HPDE6-E6E7 (cell line): ENCODE results near the gene PKMYT1.
"Not testable (repeated sequence)": the region's sequence is repeated elsewhere in the genome, so short reads cannot be mapped to it uniquely, and the experiment has no call there.

Source experiments
- DNase-seq: peaks from one replicate; pipeline ENCODE4 v3.0.0; 2011; ENCODE audit warnings: missing footprints; ENCODE audit errors: extremely low spot score

Gene PKMYT1

DNA sequence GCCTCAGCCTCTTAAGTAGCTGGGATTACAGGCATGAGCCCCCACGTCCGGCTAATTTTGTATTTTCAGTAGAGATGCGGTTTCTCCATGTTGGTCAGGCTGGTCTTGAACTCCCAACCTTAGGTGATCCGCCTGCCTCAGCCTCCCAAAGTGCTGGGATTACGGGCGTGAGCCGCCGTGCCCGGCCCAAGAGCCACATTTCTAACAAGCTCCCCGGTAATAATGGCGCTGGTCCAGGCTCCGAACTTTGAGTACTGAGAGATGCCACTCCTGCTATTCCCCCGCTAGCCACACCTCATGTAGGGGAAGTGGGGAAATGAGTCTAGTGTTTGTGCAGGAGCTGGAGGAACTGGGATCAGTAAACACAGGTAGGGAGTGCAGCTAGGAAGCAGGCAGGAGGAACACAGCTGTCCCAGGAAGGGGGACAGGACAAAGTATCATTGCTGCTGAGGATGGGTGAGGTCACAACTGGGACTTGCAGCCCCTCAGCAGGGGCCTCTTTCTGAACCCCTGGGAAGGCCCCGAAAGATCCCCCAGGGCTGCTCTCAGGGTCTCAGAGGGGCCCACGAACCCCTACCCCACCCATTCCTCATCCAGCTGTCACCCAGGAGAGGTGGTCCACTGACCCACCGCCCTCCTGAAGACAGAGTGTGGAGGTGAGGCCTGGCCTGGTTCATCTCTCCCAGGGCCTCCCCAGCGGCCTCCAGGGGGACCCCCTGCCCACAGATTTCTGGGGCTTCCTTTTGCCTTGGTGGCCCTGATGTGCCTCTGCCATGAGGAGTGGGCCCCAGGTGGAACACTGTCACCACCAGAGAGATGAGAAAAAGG, 19.8 kb downstream of the PKMYT1 start:
- DNase-seq: no peak

DNA sequence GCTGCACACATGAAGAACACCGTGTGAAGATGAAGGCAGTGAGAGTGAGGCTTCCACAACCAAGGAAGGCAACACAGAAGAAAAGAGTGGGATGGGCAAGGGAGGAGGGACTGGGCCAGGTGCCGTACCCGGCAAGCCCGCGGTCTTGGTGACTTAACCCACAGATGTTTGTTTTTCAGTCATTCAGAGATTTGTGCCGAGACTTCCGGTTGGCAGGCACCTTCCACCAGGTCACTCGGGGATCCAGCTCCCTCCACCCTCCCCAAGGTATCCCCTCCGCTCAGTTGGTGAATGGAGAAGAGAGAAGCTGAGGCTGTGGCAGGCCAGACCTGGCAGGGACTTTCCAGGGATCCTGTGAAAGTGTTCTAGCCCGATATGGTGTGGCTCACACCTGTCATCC, 21.0 kb downstream of the PKMYT1 start:
- no peak for DNase-seq

DNA sequence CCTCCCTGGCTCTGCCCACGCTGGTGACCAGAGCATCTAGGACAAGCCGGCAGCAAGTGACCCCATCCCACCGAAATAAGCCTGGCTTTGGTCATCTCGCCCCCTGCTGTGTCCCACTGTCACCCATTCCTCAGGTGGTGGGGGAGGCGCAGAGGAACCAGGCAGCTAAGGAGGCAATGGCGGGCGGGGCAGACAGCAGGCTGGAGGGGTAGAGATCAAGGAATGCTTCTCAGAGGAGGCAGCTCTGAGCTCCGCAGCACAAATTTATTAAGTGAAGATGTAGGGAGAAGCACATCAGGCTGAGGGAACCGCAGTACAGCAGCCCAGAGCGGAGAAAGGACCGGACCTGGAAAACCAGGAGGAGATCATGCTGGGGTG, 23.7 kb downstream of the PKMYT1 start:
- no peak for DNase-seq

DNA sequence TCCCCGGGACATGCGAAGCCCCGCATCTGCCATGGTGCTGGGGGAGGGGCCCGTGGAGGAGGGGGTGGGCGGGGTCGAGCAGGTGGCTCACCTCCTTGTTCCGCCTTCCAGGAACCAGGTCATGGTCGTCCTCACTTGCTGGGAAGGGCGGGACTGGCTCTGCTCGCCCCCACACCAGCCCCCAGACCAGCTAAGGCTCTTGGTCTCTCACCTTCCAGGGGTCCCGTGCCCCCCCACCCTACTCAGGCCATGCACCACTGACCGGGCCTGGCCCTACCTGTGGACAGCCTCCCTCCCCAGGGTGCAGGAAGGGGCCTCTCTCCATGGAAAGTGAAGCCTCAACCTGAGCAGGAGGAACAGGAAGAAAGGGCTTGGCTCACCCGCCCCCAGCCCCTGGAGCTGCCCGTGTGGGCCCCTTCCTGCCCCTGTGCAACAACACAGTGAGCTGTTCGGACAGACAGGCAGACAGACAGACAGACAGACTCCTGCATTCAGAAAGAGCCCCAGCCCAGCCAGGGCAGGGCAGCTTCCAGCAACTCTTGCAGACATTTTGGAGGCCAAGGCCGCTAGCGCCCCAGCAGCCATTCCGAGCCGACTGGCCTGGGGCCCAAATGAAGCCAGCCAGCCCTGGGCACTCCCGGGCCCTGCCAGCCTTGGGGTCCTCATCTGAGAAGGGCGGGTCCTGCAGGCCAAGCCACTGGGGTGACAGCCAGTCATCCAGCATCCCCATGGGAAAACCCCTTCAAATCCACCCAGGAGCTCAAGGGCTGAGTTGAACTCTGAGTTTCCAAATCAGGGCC, 24.3 kb downstream of the PKMYT1 start:
- no peak for DNase-seq

DNA sequence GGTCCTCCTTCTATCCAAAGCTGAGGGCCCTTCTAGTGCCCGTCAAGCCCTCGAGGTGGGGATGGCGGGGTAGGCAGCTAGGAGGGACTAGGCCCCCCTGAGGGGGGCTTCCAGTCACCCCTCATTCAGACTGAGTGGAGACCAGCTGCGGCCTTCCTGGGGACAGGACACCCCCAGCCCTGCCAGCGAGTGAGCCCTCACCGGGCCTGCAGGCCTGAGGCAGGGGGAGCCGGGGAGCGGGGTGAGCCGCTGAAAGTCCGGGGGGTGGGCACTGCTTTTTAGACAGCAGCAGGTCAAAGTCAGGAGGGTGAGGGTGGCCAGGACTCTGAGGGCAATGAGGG, 24.8 kb downstream of the PKMYT1 start:
- no peak for DNase-seq

DNA sequence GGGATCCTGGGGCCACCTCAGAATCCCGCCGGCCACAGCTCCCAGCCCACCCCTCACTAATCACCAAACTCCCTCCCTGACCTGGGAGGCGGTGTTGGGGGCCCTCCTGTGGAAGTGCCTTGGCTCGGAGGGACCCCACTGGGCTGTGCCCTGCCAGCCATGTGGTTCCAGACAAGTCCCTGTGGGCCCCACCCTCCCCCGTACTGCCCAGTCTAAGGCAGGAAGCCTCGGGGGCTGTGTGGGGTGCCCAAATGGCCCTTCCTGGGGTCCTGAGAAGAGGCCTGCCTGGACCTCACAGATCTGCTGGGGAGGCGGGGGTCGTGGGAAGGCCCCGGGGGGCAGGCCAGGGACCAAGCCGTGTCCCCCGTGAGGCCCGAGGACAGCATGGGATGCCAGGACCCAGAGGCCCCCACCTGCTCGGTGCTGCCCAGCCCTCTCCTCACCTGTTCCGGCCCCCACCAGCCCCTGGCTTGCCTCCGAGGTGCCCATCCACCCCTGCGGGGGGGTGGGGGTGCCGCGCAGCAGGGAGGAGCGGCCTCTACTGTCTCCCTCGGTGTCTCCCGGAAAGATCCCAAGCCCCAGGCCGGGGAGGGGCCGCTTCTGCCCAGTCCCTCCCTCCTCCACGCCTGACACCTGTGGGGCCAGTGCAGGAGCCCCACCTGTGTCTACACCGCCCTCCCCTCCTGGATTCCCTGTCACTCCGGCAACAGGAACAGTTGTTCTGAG, 25.4 kb downstream of the PKMYT1 start:
- DNase-seq: no peak

DNA sequence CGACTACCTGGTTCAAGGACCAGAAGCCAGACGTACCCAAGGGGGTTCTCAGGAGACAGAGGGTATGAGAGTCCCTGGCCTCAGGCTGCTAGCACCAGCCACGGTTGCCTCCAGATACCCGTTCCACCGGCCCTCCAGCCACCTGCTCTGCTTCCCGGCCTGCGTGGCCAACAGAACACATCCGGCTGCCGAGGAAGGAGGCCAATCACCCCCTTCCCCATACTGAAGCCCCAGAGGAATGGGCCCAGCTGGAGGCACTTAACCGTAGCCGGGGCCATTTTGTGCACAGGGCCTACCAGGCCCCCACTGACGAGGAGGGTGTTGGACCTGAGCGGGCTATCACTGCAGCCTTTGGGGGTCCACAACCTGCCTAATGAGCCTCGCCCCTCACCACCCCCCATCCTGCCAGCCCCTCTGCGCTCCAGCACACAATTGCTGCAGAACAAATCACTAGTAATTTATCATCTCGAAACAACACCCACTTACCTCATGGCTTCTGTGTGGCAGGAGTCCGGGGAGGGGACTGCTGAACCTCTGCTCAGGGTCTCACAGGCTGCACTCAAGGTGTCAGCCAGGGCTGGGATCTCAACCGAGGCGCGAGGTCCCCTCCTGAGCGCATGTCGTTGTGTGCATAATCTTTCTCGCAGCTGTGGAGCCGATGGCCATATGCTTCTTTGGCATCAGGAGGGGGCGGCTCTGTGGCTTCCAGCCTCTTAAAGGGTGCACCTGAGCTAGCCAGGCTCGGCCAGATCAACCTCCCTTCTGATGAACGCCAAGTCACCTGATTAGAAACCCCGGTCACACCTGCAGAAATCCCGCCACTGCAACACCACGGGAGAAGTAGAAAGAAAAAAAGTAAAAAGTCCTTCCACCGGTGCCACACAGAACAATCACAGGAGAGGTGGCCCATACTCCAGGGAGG, 26.3 kb downstream of the PKMYT1 start:
- DNase-seq: no peak

DNA sequence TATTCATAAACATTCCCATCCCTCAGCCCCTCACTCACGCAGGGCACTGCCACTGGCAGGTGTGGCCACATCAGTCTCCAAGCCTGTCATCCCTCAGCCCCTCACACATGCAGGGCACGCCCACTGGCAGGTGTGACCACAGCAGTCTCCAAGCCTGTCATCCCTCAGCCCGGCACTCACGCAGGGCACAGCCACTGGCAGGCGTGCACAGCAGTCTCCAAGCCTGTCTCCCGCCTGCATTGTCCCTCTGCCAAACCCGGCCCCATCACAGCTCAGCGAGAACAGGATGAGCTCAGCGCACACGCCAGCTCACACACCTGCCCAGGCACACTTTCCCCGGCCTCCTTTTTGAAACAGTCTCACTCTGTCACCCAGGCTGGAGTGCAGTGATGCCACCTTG, 27.6 kb downstream of the PKMYT1 start:
- DNase-seq: no peak

DNA sequence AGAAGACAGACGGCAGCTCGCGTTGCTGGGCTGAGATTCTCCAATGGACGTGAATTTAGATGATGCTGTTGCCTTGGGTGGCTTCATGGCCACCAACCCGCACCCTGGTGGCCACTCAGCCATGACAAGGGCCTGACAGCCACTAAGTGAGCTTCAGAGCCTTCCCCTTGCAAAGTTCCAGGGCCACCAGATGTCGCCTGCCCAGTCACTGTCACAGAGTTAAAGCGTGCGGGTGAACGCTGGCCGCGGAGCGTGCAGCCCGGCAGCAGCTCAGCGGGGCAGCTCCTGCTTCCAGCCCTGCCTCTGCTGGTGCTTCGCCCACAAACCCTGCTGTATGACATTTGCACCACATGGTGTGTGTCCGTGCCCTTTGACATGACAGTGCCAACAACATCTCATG, 29.5 kb downstream of the PKMYT1 start:
- no peak for DNase-seq

DNA sequence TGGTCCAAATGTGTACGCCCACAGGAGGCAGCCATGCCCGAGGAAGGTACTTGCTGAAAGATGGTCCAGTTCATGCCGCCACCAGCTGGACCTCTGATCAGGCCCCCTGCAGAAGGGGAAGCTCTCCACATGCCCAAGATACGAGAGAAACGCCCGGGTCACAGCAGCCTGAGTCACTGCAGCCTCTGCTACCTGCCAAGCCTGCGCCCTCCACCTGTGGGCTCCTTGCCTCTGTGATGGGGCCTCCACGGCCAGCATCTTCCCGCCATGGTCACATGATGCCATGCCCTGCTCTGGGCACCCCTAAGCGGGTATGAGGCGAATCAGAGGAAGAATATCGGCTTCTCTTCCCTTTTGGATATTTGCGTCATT, 29.9 kb downstream of the PKMYT1 start:
- DNase-seq: no peak

DNA sequence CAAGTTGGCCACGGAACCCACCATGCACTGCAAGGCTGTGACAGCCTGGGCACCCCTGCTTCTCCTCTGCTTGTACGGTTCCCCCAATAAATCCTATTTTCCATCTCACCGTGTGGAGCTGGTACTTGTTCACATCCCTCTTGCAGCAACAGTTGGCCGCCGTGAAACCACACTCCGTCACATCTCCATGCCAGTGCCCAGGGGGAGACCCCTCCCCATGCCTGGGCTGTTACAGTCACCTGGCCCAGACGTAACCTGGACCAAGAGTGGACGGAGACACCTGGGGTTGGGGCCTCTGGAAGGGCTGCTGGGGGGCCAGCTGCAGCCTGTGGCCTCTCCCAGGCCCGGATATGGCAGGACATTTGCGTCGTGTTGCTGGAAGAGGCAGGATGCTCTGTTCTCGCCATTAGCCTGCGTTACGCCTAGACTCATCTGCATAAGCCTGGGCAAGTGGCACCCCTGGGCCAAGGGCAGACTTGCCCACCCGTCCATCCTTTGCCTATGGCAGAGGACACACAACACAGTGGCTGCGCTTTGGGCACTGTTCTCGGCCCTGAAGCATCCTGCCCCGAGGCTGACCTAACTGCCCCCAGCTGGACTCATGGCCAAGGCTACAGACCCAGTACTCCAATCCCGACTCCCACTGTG, 30.4 kb downstream of the PKMYT1 start:
- DNase-seq: no peak

DNA sequence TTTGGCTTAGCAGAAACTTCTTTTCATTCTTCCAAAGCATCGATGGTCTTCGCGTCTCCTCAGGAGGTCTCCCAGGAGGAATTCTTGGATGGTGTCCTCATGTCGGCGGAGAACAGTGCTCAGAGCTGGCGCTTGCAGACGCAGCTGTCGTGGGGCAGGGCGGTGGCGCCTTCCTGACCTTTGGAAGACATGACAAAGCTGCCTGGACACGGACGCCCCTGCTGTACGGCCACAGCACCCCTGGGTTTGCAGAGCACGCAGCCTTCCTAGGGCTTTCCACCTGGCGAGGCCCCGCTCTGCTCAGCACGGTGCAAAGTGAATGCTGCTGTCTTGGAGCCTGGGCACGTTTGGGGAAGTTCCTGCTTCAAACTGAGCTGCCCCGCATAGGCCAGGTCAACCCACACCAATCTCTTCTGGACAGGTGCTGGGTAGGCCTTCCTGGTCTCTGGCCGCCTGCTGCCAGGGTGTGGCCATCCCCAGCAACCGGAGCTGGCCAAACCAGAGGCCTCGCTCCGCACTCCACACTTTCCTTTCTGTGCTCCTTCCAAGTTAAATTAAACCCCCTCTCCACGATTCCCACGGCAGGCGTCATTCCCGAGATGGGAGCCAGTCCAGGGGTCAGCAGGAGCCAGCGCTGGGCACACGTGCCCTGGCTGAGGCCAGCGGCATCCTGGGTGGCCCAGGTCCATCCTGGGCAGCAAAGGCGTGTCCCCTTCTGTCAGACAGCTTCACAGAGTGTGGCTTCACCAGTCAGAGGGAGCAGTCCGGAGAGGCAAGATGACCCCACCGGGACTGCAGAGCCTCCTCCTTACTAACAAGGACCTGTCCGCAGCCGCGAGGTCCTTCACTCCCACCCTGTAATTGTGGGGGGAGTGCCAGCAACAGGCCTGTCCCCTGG, 31.2 kb downstream of the PKMYT1 start:
- no peak for DNase-seq

DNA sequence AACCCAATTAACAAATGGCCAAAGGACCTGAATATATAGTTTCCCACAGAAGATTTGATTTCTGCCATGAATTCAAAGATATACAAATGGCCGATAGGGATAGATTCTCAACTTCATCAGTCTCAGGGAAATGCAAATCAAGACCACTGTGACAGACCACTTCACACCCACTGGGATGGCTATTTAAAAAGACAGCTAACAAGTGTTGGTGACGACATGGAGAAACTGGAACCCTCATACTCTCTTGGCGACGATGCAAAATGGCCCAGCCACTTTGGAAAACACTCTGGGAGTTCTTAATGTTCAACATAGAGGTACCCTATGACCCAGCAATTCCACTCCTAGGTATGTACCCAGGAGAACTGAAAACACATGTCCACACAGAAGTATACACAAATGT, 33.6 kb downstream of the PKMYT1 start:
- DNase-seq: no peak

DNA sequence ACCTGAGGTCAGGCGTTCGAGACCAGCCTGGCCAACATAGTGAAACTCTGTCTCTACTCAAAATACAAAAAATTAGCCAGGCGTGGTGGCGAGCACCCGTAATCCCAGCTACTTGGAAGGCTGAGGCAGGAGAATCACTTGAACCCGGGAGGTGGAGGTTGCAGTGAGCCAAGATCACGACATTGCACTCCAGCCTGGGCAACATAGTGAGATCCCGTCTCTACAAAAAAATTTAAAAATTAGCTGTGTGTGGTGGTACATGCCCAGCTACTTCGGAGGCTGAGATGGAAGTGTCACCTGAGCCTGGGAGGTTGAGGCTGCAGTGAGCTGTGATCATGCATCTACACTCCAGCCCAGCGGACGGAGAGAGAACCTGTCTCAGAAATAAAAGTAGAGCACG, 36.5 kb downstream of the PKMYT1 start:
- not testable (repeated sequence) for DNase-seq

DNA sequence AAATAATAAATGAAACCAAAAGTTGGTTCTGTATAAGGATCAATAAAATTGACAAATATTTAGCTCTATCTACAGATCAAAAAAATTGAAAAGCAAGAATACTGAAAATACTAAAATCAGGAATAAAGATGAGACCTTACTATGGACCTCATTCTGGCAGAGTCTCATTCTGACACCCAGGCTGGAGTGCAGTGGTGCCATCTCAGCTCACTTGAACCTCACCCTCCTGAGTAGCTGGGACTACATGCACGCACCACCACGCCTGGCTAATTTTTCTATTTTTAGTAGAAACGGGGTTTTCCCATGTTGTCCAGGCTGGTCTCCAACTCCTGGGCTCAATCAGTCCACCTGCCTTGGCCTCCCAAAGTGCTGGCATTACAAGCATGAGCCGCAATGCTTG, 38.2 kb downstream of the PKMYT1 start:
- no peak for DNase-seq

DNA sequence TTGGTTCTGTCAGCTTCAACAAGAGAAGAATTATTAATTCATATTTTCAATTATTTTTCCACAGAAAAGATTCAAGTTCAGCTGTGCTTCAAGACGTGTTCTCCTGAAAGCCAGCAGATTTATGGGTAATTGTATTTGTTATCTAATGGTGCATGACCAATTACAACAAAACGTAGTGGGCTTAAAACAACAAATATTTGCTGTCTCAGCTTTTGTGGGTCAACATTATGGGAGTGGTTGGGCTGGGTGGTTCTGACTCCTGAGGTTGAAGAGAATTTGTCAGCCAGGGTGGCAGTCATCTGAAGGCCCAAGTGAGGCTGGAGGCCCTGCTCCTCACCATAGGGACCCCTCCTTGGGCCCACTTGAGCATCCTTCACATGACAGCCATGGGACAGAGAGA, 40.3 kb downstream of the PKMYT1 start:
- DNase-seq: no peak

DNA sequence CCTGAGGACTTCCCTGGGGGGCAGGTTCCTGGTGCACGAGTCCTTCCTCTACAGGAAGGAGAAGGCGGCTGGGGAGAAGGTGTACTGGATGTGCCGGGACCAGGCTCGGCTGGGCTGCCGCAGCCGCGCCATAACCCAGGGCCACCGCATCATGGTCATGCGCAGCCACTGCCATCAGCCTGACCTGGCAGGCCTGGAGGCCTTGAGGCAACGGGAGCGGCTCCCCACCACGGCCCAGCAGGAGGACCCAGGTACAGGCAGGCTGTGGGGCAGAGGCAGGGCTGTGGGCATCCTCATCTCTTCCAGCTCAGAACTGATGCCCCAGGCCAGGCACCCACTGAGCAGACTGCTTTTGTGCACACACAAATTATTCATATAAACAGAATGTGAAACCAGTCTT, 42.0 kb downstream of the PKMYT1 start:
- no peak for DNase-seq

DNA sequence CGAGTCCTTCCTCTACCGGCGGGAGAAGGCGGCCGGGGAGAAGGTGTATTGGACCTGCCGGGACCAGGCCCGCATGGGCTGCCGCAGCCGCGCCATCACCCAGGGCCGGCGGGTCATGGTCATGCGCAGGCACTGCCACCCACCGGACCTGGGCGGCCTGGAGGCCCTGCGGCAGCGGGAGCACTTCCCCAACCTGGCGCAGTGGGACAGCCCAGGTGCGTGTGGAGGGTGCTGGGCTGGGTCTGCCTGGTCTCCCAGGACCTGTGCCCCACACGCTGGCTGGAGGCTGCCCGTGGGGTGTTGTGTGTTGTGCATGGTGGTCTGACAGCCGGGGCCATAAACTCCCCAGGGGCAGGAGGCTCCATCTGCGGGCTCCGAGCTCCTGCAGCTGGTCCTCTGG, 43.1 kb downstream of the PKMYT1 start:
- no peak for DNase-seq

DNA sequence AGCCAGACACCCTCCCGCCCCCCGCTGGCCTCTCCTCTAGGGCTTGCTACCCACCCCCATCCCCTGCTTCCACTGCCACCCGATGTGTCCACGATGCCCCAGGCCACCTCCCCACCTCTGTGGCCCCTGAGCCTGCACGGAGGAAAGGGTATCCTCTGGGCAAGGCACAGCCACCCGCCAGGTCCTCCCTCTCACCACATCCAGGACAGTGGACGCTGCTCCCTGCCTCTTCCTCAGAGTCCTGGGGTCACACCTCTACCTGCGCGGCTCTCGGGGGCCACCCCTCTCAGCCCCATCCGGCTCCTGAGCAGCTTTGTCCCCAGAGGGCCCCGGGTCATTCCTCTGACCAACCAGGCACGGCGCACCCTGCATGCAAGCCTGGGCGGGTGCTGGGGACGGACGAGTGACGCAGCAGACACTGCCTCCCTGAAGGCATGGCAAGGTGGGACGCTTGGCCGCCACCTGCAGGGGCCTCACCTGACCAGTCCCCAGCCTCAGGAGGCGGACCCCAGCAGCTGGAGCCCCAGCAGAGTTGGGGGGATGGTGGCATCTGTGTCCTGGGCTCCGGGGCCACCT, 43.7 kb downstream of the PKMYT1 start:
- DNase-seq: no peak

DNA sequence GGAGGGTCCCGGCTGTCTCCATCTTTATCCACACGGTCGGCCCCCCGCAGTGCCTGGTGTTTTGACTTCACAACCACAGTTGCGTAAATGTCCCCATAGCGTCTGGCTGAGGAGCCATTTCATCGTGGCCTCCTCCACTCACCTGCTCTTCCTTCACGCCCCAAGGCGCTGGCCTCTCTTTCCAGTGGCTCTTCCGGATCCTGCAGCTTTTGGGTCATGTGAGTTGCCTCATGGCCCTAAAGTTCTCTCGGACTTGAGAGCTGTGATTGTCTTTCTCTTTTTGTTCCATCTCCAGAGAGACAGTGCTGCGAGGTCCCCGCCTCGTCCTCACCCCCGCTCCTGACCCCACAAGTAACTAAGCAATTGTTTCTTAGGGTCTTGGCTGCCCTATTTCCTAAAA, 45.8 kb downstream of the PKMYT1 start:
- no peak for DNase-seq
